ENCODE data around the gene DNAJB7. TPM values are rescaled to one million over a fixed set of nuclear protein-coding genes. Genes with fewer than 3 reads are reported as not detected.
"Not testable (repeated sequence)": the region's sequence is repeated elsewhere in the genome, so short reads cannot be mapped to it uniquely, and the experiment has no call there.

DNAJB7 gene
- total and polyA plus RNA-seq, 2 experiments from 2014 or later = 0.63 TPM; not detected in 1

GRCh38 chr22:40874016-40874415, 12.1 kb upstream of the DNAJB7 start (continued):
- no peak for TF ChIP-seq CTCF (conservative IDR thresholded peaks at IDR 0.05; ENCODE audit: low read depth in 2 of 2)
- TF ChIP-seq EZH2 (IDR thresholded peaks at IDR 0.05; ENCODE audit: low read depth, unreplicated experiment) = no peak

- H3K27me3 ChIP-seq (ENCODE audit: insufficient read depth) = not testable (repeated sequence)
These were observed 6.5 kb upstream of the DNAJB7 start for GRCh38 chr22:40868379-40868778.

GRCh38 chr22:40867109-40867508, 5.2 kb upstream of the DNAJB7 start:
- Mint-ChIP-seq H3K4me3 (no peak overlapping the region), H3K9me3 (no peaks in the 10 kb centered on the region), H3K27me3 (ENCODE audit: insufficient read depth, low read depth, poor library complexity) (peaks cover 3% of the 10 kb centered on the region), H3K36me3 (ENCODE audit: low read depth) (peaks cover 4% of the 10 kb centered on the region; the same call in 2 of the 3 replicates), H3K4me1 (peaks cover 14% of the 10 kb centered on the region), H3K27ac (no peak overlapping the region)
- Histone ChIP-seq H3K27me3 (ENCODE audit: insufficient read depth) (no peaks in the 10 kb centered on the region), H4K20me1 (replicated peaks; ENCODE audit: insufficient read depth) (no peaks in the 10 kb centered on the region; the same call in none of the 2 replicates), H3F3A (replicated peaks; ENCODE audit: low read depth) (no peaks in the 10 kb centered on the region), H3K4me1 (ENCODE audit: insufficient read depth) (peaks cover 4% of the 10 kb centered on the region; the same call in 1 of the 2 replicates), H3K27ac (ENCODE audit: low read depth) (no peak overlapping the region), H2AFZ (no peak overlapping the region), H3K79me2 (replicated peaks; ENCODE audit: insufficient read depth) (peaks cover 32% of the 10 kb centered on the region), H3K4me3 (no peak overlapping the region), H3K4me2 (no peak overlapping the region), H3K9me2 (ENCODE audit: insufficient read depth) (no peaks in the 10 kb centered on the region), H3K36me3 (ENCODE audit: insufficient read depth) (no peaks in the 10 kb centered on the region)
- ATAC-seq = no peak
- DNase-seq (ENCODE audit: low spot score) = no peak
- TF ChIP-seq CTCF (conservative IDR thresholded peaks at IDR 0.05; ENCODE audit: low read depth in 2 of 2) (no peak), NANOG (IDR thresholded peaks at IDR 0.05; ENCODE audit: borderline replicate concordance) (no peak), ZNF331 (CRISPR knock-in tag; IDR thresholded peaks at IDR 0.05; ENCODE audit: low read depth) (no peak), POLR2AphosphoS5 (IDR thresholded peaks at IDR 0.05; ENCODE audit: low read depth) (no peak), ZNF462 (CRISPR knock-in tag; IDR thresholded peaks at IDR 0.05) (no peak), CREB1 (CRISPR knock-in tag; IDR thresholded peaks at IDR 0.05; ENCODE audit: low read depth) (no peak), STAT1 (IDR thresholded peaks at IDR 0.05; ENCODE audit: unreplicated experiment) (no peak)

More at GRCh38 chr22:40868379-40868778, 6.5 kb upstream of the DNAJB7 start:
- H3K4me3 Mint-ChIP-seq; H3K27me3 Mint-ChIP-seq (ENCODE audit: insufficient read depth, low read depth, poor library complexity); H3K4me2 ChIP-seq; H3K9me2 ChIP-seq (ENCODE audit: insufficient read depth); H3K4me3 ChIP-seq; H3K9me3 Mint-ChIP-seq; H3K4me1 ChIP-seq (ENCODE audit: insufficient read depth); H2AFZ ChIP-seq; DNase-seq (ENCODE audit: low spot score); H3K4me1 Mint-ChIP-seq; ATAC-seq; H3K36me3 Mint-ChIP-seq (ENCODE audit: low read depth); H3K27ac Mint-ChIP-seq; H3K27ac ChIP-seq (ENCODE audit: low read depth); H3K36me3 ChIP-seq (ENCODE audit: insufficient read depth); H4K20me1 ChIP-seq (replicated peaks; ENCODE audit: insufficient read depth); H3F3A ChIP-seq (replicated peaks; ENCODE audit: low read depth): not testable (repeated sequence)
- peaks cover 20% of the 10 kb centered on the region for H3K79me2 ChIP-seq (replicated peaks; ENCODE audit: insufficient read depth)
